ENCODE data around the gene ARHGAP29. TPM values are rescaled to one million over a fixed set of nuclear protein-coding genes. Genes with fewer than 3 reads are reported as not detected.

ARHGAP29 gene
- total RNA-seq, 2 experiments from 2014 or later: 0.05 TPM; not detected in 1

- no peaks in the 10 kb centered on the region for H3K36me3 Mint-ChIP-seq (ENCODE audit: low read depth)
- CTCF ChIA-PET: no interaction called here
- no peaks in the 10 kb centered on the region for H3K9me3 Mint-ChIP-seq
- H3K4me1 Mint-ChIP-seq: no peaks in the 10 kb centered on the region
- H3K4me3 Mint-ChIP-seq: no peak overlapping the region
- POLR2A ChIA-PET: no interaction called here
- no peak for DNase-seq
- H3K27ac Mint-ChIP-seq: no peak overlapping the region
- peaks cover 7% of the 10 kb centered on the region for H3K27me3 Mint-ChIP-seq
These were observed 29.7 kb downstream of the ARHGAP29 start for GRCh38 chr1:94207695-94208094.

DNA sequence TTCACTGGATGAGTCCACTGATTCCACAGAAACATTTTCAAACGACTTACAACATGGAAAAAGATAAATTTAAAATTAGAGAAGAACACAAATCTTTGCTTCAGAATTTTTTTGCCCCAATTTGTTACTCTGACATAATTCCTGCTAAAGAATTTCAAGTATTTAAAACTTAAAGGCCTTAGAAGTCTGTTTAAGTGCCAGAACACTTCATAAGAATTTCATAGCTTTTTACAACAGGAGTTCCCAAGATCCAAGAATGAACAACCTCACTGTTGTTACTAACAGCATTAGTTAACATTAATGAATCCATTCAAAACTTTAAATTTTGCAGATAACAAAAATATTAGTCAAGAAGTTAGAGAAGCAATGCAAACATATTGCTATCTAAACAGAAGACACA is 31.7 kb downstream of the ARHGAP29 start:
- Mint-ChIP-seq H3K4me3 (no peak overlapping the region), H3K27ac (no peak overlapping the region), H3K36me3 (ENCODE audit: low read depth) (no peaks in the 10 kb centered on the region), H3K9me3 (no peaks in the 10 kb centered on the region), H3K27me3 (peaks cover 8% of the 10 kb centered on the region), H3K4me1 (no peaks in the 10 kb centered on the region)
- ChIA-PET POLR2A (no interaction called here), CTCF (no interaction called here)
- DNase-seq: no peak

- Mint-ChIP-seq H3K36me3 (ENCODE audit: low read depth) (no peaks in the 10 kb centered on the region), H3K27ac (no peak overlapping the region), H3K4me3 (no peak overlapping the region), H3K4me1 (no peaks in the 10 kb centered on the region), H3K9me3 (no peaks in the 10 kb centered on the region), H3K27me3 (peaks cover 11% of the 10 kb centered on the region)
- ChIA-PET POLR2A (no interaction called here), CTCF (no interaction called here)
- no peak for DNase-seq
These were observed 35.1 kb downstream of the ARHGAP29 start for GRCh38 chr1:94202241-94202640.

DNA sequence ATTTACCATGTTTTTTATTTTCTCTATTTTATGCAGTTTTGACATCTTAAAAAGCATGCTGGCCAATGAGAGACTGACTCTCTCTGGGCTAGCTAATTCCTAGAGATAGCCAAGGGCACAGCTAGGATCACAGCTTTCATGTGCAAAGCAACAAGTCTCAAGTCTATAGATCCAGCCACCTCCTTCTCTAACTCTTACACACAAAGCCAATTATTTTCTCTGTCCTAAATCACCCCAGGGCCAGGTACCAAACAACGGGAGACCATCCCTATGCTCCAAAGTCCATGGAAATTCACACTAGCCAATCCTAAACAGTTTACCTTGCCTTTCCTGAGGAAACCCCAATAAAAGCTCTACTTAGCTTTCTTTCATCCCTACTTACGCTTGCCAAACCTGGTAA is 38.0 kb downstream of the ARHGAP29 start:
- H3K4me1 Mint-ChIP-seq: no peaks in the 10 kb centered on the region
- no peaks in the 10 kb centered on the region for H3K9me3 Mint-ChIP-seq
- H3K27me3 Mint-ChIP-seq: peaks cover 15% of the 10 kb centered on the region
- no peak for DNase-seq
- POLR2A ChIA-PET: no interaction called here
- no peak overlapping the region for H3K27ac Mint-ChIP-seq
- CTCF ChIA-PET: no interaction called here
- no peak overlapping the region for H3K4me3 Mint-ChIP-seq
- no peaks in the 10 kb centered on the region for H3K36me3 Mint-ChIP-seq (ENCODE audit: low read depth)

DNA sequence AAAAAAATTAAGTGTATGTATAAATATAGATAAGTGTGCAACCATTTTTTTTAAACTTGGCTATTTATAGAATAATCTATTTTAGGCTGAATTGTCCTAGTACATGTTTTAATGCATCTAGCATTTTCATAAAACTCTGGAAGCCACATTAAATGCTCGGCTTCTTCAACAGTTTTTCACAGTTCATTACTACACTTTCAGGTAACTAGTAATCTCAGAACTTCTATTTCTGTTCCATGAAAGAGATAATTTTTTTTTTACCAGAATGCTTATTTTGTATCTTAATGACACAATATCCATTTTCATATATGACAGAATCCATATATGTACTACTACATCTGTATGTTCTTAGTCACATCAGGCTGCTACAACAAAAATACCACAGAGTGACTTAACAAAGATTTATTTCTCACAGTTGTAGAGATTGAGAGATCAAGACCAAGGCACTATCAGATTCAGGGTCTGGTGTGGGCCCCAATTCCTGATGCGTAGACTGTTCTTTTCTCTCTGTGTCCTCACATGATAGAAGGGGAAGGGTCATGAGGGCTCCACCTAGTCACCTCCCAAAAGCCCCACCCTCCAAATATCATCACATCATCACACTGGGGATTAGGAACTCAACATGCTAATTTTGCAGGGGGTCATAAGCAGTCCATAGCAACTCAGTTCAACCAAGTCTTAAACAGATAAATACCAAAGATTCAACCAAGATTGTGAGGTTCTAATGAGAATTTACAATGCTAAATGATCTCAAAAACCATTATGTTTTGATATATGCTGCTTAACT is 43.1 kb downstream of the ARHGAP29 start:
- no peaks in the 10 kb centered on the region for H3K36me3 Mint-ChIP-seq (ENCODE audit: low read depth)
- DNase-seq: no peak
- no peak overlapping the region for H3K27ac Mint-ChIP-seq
- no peaks in the 10 kb centered on the region for H3K9me3 Mint-ChIP-seq
- no peaks in the 10 kb centered on the region for H3K4me1 Mint-ChIP-seq
- H3K4me3 Mint-ChIP-seq: no peak overlapping the region
- CTCF ChIA-PET: no interaction called here
- POLR2A ChIA-PET: no interaction called here
- peaks cover 21% of the 10 kb centered on the region for H3K27me3 Mint-ChIP-seq

DNA sequence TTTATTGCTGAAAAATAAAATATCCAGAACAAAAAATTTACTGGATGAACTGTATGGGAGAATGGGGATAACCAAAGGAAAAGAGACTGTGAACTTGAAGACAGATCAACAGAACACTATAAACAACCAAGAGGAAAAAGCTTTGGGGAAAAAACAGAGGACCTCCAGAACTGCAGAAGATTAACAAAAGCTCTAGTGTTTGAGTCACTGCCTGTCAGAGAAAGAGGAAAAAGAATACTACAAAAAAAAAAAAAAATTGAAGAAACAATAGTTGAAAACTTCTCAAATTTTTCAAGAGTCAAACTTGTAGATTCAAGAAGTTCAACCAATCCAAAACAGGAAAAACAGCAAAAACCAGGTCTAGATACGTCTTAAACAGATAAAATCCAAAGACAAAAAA is 44.3 kb downstream of the ARHGAP29 start:
- no peak overlapping the region for H3K27ac Mint-ChIP-seq
- no peak overlapping the region for H3K4me3 Mint-ChIP-seq
- ChIA-PET POLR2A (no interaction called here), CTCF (no interaction called here)
- H3K27me3 Mint-ChIP-seq: peaks cover 24% of the 10 kb centered on the region
- H3K4me1 Mint-ChIP-seq: no peaks in the 10 kb centered on the region
- DNase-seq: no peak
- no peaks in the 10 kb centered on the region for H3K36me3 Mint-ChIP-seq (ENCODE audit: low read depth)
- H3K9me3 Mint-ChIP-seq: no peaks in the 10 kb centered on the region

DNA sequence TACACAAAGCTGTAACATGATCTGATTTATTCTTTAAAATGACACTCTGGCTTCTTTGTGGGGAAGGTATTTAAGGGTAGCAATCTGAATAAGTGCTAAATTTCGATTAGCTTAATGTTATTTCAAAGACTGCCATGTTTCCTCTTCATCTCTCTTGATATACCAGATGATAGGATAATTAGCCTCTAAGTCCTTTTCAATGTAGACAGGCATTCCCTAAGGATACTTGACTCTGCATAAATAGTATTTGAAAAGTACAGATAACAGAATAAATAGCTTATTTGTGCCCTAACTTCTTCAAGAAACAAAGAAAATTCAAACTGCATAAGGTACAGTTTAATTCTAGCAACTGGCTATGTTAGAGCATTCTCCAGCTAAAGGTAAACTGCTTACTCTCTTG is 46.2 kb downstream of the ARHGAP29 start:
- CTCF ChIA-PET: no interaction called here
- no peaks in the 10 kb centered on the region for H3K36me3 Mint-ChIP-seq (ENCODE audit: low read depth)
- POLR2A ChIA-PET: no interaction called here
- H3K27ac Mint-ChIP-seq: no peak overlapping the region
- no peaks in the 10 kb centered on the region for H3K4me1 Mint-ChIP-seq
- no peak for DNase-seq
- no peaks in the 10 kb centered on the region for H3K9me3 Mint-ChIP-seq
- no peak overlapping the region for H3K4me3 Mint-ChIP-seq
- peaks cover 20% of the 10 kb centered on the region for H3K27me3 Mint-ChIP-seq

GRCh38 chr1:94186946-94187345 is 50.4 kb downstream of the ARHGAP29 start:
- DNase-seq: no peak
- H3K4me1 Mint-ChIP-seq: no peaks in the 10 kb centered on the region
- no peak overlapping the region for H3K27ac Mint-ChIP-seq
- no peaks in the 10 kb centered on the region for H3K9me3 Mint-ChIP-seq
- ChIA-PET CTCF (no interaction called here), POLR2A (no interaction called here)
- peaks cover 18% of the 10 kb centered on the region for H3K27me3 Mint-ChIP-seq
- H3K36me3 Mint-ChIP-seq (ENCODE audit: low read depth): no peaks in the 10 kb centered on the region
- H3K4me3 Mint-ChIP-seq: no peak overlapping the region

DNA sequence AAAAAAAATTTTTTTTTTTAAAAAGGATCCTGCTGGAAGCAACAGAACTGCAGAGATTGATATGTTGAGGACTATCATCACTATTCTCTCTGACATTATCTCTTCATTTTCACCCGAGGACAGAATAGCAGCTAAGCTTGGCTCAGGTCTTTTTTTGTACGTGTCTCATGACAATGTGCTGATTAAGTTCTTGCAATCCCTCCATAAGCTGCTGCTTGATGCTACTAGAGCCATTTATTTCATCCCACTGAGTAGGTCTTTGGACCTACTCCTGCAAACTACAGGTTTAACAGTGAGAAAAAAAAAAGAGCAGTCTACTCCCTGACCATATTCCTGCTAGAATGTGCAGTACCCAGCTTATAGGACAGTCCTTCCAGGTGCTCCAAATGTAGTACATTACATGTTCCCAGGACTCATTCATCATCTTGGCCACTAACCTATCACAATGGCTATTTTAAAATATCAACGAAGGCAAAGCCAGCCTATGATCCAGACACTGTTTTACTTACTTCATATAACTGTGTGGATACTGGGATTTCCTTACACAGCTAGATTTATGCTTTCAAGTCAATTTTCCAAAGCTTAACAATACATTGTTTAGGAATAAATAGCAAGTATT is 54.1 kb downstream of the ARHGAP29 start:
- H3K27me3 Mint-ChIP-seq: peaks cover 12% of the 10 kb centered on the region
- no peak overlapping the region for H3K27ac Mint-ChIP-seq
- ChIA-PET POLR2A (no interaction called here), CTCF (no interaction called here)
- no peak for DNase-seq
- H3K36me3 Mint-ChIP-seq (ENCODE audit: low read depth): no peaks in the 10 kb centered on the region
- no peaks in the 10 kb centered on the region for H3K4me1 Mint-ChIP-seq
- no peak overlapping the region for H3K4me3 Mint-ChIP-seq
- H3K9me3 Mint-ChIP-seq: no peaks in the 10 kb centered on the region

DNA sequence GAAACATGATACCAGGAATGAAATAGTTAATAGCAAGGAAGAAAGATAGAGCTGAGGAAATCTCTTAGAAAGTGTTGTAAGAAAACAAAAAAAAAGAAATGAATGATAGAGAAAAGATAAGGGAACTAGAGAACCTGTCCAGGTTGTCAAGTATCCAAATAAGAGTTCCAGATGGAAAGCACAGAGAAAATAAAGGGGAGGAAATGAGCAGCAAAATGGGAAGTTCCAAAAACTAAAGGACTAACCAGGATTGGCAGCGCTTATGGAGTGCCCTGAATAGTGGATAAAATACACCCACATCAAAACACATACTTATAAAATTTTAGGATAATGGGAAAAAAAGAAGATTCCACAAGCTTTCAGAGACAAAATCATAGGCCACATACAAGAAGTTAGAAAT is 55.2 kb downstream of the ARHGAP29 start:
- no peaks in the 10 kb centered on the region for H3K4me1 Mint-ChIP-seq
- no peak for DNase-seq
- H3K27me3 Mint-ChIP-seq: peaks cover 11% of the 10 kb centered on the region
- H3K4me3 Mint-ChIP-seq: no peak overlapping the region
- ChIA-PET CTCF (no interaction called here), POLR2A (no interaction called here)
- no peaks in the 10 kb centered on the region for H3K36me3 Mint-ChIP-seq (ENCODE audit: low read depth)
- H3K9me3 Mint-ChIP-seq: no peaks in the 10 kb centered on the region
- H3K27ac Mint-ChIP-seq: no peak overlapping the region

- H3K27me3 Mint-ChIP-seq: peaks cover 11% of the 10 kb centered on the region
These were observed 56.7 kb downstream of the ARHGAP29 start for GRCh38 chr1:94180650-94181049.

GRCh38 chr1:94178901-94179300 is 58.5 kb downstream of the ARHGAP29 start:
- POLR2A ChIA-PET: no interaction called here
- no peaks in the 10 kb centered on the region for H3K9me3 Mint-ChIP-seq
- no peak overlapping the region for H3K27ac Mint-ChIP-seq

More at GRCh38 chr1:94180650-94181049, 56.7 kb downstream of the ARHGAP29 start:
- CTCF ChIA-PET: no interaction called here
- DNase-seq: no peak
- Mint-ChIP-seq H3K4me1 (no peaks in the 10 kb centered on the region), H3K36me3 (ENCODE audit: low read depth) (no peaks in the 10 kb centered on the region), H3K9me3 (no peaks in the 10 kb centered on the region), H3K4me3 (no peak overlapping the region), H3K27ac (no peak overlapping the region)
- POLR2A ChIA-PET: no interaction called here

DNA sequence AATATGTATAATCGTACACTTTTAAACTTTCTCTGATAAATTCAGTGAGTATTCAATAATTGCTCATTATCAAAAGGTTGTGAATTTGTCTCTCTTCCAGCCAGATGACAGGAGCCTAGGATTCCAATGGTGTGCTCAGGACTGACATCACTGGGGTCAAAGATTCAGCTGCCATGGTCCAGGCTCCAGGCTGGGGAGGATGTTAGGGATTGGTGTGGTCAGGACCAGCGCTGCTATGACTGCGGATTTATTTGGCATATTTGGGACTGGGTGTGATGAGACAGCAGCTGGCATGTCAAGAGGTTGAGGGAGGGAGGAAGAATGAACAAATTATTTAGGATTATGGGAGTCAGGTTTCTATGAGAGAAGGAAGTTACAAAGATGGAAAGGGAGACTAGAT is 68.3 kb downstream of the ARHGAP29 start:
- Mint-ChIP-seq H3K9me3 (no peaks in the 10 kb centered on the region), H3K4me1 (no peaks in the 10 kb centered on the region), H3K27me3 (peaks cover 4% of the 10 kb centered on the region), H3K4me3 (no peak overlapping the region), H3K36me3 (ENCODE audit: low read depth) (no peaks in the 10 kb centered on the region), H3K27ac (no peak overlapping the region)
- POLR2A ChIA-PET: no interaction called here
- CTCF ChIA-PET: no interaction called here
- DNase-seq: no peak

More at GRCh38 chr1:94178901-94179300, 58.5 kb downstream of the ARHGAP29 start:
- no peaks in the 10 kb centered on the region for H3K4me1 Mint-ChIP-seq
- no peak overlapping the region for H3K4me3 Mint-ChIP-seq
- DNase-seq: no peak
- CTCF ChIA-PET: no interaction called here
- H3K27me3 Mint-ChIP-seq: peaks cover 9% of the 10 kb centered on the region
- H3K36me3 Mint-ChIP-seq (ENCODE audit: low read depth): no peaks in the 10 kb centered on the region

DNA sequence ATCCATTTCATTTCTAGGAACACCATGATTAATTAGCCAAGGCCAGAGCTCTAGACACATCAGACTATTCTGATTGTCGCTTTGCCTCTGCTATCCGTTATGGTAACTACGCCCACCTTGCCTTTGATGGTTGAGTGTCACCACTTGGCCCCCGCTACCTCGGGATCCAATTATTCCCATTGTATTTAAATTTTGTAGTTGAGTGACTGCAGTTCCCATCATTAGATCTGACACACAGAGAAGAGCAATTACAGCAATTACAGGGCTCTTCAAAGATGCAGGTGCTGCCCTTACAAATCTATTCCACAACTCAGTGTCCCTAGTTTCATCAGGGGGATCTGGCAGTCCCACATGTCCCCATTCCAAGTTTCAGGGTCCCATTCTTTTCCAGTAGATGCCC is 71.5 kb downstream of the ARHGAP29 start:
- POLR2A ChIA-PET: no interaction called here
- Mint-ChIP-seq H3K9me3 (no peaks in the 10 kb centered on the region), H3K4me3 (no peak overlapping the region), H3K4me1 (no peaks in the 10 kb centered on the region), H3K27ac (no peak overlapping the region), H3K27me3 (peaks cover 4% of the 10 kb centered on the region), H3K36me3 (ENCODE audit: low read depth) (no peaks in the 10 kb centered on the region)
- DNase-seq: no peak
- CTCF ChIA-PET: no interaction called here
